Renal cortex interstitium (tissue), 11 donors: ENCODE results near the gene UGT1A9. TPM values are rescaled to one million over a fixed set of nuclear protein-coding genes. Genes with fewer than 3 reads are reported as not detected.
"Not testable (repeated sequence)": the region's sequence is repeated elsewhere in the genome, so short reads cannot be mapped to it uniquely, and the experiment has no call there.

ENCODE experiments used
- DNase-seq, 11 donors: peaks; one replicate each; pipeline ENCODE4 v3.0.0-alpha.2; 2013; ENCODE audit warnings: low read depth in 9 of 11, low spot score in 4 of 11; ENCODE audit errors: extremely low read depth in 1 of 11
- polyA plus RNA-seq, 3 donors: library from polyadenylated mRNA; unstranded; fragments of 120-200 nt; gene quantifications; one replicate each; pipeline ENCODE4 v1.2.1, GENCODE V29; 2013; ENCODE audit not compliant: insufficient read length in 3 of 3

Gene UGT1A9
- polyA plus RNA-seq, 3 donors = 6.2 to 7.8 (median 7.0) TPM

DNA sequence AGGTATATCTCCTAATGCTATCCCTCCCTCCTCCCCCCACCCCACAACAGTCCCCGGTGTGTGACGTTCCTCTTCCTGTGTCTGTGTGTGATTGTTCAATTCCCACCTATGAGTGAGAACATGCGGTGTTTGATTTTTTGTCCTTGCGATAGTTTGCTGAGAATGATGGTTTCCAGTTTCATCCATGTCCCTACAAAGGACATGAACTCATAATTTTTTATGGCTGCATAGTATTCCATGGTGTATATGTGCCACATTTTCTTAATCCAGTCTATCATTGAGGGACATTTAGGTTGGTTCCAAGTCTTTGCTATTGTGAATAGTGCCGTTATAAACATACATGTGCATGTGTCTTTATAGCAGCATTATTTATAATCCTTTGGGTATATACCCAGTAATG, 29.1 kb downstream of the UGT1A9 start:
- DNase-seq = not testable (repeated sequence)

DNA sequence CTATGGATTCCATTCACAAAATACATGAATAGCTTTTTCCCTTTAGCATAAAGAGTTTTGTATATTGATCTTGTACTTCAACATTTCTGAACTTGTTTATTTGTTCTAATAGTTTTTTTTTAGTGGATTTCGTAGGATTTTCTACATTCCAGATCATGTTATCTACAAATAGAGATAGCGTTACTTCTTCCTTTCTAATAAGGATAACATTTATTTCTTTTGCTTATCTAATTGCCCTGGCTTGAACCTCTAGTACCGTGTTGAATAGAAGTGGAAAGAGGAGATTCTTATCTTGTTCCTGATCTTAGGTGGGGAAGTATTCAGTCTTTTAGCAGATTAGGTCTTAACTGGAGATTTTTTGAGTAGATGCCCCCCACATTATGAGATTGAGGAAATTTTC, 30.5 kb downstream of the UGT1A9 start:
- no peak for DNase-seq

DNA sequence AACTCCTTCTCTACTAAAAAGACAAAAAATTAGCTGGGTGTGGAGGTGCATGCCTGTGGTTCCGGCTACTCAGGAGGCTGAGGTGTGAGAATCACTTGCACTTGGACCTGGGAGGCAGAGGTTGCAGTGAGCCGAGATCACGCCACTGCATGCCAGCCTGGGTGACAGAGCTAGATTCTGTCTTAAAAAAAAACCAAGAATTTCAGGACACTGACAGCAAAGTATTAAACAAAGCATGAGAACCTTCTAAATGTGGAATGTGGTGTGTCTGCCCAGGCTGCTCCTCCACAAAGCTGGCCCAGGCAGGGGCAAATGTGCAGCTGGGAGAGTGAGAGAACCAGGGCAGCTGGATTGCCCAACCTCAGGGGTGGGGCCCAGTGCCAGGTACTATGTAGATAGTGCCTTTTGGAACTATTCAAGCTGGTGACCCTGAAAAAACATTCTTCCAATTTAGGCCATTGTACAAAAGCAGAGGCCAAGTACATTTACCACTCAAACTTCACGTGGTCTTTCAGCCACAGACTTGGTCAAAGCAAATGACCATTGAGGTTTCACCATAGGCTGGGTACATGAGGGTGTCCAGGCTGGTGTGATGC, 34.3 kb downstream of the UGT1A9 start:
- no peak for DNase-seq

DNA sequence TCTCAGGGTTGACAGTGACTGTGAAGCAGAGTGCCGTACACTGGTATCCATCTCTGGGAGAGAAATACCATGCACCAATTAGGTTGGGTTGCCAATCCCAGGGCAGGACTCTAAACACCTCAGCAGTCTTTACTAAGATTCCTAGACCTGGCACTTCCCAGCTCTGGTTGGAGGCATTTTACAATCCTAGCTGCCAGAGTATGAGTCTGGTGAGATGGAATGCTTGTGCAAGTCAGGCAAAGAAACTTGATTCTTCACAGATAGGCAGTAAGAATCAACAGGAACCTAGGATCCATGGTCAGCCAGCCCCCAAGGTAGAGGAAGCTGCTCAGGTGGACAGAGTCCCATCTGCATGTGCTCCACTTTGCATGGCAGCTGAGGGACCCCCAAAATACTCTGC, 35.0 kb downstream of the UGT1A9 start:
- no peak for DNase-seq

DNA sequence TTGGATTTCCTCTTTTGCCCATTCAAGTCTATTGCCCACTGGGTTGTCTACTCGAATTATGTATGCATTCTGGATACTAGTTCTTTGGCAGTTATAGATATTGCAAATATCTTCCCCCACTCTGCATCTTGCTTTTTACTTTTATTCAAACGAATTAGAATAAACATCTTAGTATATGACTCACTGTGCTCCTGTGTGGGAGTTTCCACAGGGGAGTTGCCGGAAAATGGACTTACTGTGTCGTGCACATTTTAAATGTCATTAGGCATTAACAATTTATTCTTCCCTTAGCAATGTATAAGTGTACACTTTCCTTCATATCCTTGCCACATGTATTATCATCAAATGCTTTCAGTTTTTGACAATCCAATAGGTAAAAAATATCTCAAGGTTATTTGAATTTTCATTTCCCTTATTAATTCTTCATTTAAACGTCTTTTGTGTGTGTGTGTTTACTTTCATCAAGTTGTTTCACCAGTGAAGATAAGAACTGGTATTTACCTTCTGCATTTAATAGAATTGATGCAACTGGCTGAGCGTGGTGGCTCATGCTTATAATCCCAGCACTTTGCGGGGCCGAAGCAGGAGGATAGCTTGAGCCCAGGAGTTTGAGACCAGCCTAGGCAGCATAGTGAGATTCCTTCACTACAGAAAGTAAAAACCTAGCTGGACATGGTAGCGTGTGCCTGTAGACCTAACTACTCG, 36.4 kb downstream of the UGT1A9 start:
- DNase-seq = no peak

DNA sequence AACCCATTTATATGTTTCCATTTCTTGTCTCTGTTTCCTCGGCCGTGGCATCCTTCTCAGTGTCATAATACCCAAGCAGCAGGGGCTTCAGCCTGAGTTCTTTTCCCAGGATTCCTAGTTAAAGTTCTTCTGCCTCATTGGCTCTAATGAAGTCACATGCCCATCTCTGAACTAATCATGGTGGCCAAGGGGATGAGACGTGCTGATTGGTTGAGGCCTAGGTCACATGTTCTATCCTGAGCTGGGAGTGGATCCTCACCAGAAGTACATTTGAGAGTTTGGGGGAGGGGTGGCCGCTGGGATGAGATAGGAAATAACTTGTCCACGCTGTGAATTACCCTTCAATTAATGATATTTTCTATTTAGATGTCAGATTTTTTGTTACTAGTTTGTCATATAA, 37.2 kb downstream of the UGT1A9 start:
- no peak for DNase-seq

DNA sequence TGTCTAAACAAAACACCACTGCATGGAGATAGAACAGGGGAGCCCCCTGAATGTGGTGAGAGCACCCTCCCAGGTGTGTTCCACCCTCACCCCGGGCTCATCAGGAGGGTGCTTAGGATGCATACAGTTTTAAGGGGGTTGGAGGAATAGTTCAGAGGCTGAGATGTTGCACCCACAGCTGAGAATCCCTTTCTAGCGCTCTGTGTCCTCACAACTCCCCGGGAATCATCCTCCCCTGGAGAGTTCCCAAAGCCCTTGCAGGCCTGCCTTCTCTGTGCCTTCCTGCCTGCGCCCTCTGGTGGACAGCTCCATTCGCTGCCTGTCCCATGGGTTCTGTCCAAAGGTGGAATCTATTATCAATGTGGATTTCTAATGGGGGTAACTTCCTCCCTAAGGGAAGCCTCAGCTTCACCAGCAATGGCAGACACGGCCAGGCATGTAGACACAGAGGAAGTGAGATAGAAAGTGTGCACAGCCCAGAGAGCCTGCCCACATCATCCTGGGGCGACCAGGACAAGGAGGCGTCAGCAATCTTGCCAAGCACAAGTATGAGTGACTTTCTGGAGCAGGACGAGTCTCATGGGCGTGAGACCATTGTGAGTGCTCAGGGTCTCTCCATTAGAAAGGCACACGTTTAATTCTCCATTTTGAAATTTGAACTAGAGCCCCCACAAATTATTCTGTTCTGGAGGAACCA, 39.8 kb downstream of the UGT1A9 start:
- peak; percentile 33 to 70 (median 53) for DNase-seq

DNA sequence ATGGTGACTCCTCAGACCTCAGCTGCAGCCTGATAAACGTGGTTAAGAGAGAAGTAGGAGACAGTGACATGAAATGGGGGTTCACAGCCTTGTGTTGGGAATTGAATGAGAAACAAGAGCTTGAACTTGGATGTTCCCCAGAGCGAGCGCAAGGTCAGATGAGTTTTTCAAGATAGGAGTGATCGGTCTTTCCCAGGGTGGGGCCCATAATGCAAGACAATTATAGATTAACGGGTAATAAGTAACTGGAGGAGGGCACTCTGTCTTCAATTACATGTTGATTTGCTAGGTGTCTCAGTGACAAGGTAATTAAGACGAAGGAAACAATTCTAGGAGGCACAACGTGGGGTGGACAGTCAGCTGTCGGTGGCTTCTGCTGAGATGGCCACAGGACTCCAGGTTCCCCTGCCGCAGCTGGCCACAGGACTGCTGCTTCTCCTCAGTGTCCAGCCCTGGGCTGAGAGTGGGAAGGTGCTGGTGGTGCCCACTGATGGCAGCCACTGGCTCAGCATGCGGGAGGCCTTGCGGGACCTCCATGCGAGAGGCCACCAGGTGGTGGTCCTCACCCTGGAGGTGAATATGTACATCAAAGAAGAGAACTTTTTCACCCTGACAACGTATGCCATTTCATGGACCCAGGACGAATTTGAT, 41.0 kb downstream of the UGT1A9 start, which contains the start of gene UGT1A5:
Gene UGT1A5, plus strand, starts transcription at position 297 of the 651 bp plus-strand sequence. Its CDS starts 85 bp downstream, at position 382.
- no peak for DNase-seq

DNA sequence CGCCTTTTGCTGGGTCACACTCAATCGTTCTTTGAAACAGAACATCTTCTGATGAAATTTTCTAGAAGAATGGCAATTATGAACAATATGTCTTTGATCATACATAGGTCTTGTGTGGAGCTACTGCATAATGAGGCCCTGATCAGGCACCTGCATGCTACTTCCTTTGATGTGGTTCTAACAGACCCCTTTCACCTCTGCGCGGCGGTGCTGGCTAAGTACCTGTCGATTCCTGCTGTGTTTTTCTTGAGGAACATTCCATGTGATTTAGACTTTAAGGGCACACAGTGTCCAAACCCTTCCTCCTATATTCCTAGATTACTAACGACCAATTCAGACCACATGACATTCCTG, 41.5 kb downstream of the UGT1A9 start:
- DNase-seq = no peak

DNA sequence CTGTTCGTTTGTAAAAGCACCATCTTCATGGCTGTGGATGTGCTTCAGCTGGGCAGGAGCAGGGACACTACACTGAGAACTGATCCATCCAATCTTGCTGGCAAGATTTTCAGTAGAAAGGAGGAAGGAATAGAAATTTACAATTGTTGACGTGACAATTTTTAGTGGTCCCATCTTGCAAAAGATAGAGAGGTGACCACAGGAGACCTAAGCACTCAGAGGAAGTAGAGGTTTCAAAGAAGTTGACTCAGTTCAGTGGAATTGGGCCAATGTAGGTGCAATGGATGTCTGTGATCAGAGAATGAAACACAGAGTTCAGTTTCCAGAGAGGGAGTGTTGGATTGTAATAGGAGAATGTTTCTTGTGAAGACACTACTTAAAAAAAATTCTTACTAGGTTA, 42.4 kb downstream of the UGT1A9 start:
- DNase-seq = no peak

DNA sequence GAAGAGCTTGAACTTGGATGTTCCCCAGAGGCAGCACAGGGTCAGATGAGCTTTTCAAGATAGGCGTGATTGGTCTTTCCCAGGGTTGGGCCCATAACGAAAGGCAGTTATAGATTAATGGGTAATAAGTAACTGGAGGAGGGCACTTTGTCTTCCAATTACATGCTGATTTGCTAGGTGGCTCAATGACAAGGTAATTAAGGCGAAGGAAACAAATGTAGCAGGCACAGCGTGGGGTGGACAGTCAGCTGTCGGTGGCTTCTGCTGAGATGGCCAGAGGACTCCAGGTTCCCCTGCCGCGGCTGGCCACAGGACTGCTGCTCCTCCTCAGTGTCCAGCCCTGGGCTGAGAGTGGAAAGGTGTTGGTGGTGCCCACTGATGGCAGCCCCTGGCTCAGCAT, 46.9 kb downstream of the UGT1A9 start, which contains the start of gene UGT1A4:
Gene UGT1A4, plus strand, starts transcription at position 185 of the 400 bp plus-strand sequence. Its CDS starts 85 bp downstream, at position 270.
- no peak for DNase-seq

DNA sequence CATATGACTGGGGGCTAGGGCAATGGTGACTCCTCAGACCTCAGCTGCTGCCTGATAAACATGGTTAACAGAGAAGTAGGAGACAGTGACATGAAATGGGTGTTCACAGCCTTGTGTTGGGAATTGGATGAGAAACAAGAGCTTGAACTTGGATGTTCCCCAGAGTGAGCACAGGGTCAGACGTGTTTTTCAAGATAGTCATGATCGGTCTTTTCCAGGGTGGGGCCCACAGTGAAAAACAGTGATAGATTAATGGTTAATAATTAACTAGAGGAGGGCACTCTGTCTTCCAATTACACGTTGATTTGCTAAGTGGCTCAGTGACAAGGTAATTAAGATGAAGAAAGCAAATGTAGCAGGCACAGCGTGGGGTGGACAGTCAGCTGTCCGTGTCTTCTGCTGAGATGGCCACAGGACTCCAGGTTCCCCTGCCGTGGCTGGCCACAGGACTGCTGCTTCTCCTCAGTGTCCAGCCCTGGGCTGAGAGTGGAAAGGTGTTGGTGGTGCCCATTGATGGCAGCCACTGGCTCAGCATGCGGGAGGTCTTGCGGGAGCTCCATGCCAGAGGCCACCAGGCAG, 57.1 kb downstream of the UGT1A9 start, which contains the start of gene UGT1A3:
Gene UGT1A3, plus strand, starts transcription at position 320 of the 579 bp plus-strand sequence. Its CDS starts 85 bp downstream, at position 405.
- no peak for DNase-seq

DNA sequence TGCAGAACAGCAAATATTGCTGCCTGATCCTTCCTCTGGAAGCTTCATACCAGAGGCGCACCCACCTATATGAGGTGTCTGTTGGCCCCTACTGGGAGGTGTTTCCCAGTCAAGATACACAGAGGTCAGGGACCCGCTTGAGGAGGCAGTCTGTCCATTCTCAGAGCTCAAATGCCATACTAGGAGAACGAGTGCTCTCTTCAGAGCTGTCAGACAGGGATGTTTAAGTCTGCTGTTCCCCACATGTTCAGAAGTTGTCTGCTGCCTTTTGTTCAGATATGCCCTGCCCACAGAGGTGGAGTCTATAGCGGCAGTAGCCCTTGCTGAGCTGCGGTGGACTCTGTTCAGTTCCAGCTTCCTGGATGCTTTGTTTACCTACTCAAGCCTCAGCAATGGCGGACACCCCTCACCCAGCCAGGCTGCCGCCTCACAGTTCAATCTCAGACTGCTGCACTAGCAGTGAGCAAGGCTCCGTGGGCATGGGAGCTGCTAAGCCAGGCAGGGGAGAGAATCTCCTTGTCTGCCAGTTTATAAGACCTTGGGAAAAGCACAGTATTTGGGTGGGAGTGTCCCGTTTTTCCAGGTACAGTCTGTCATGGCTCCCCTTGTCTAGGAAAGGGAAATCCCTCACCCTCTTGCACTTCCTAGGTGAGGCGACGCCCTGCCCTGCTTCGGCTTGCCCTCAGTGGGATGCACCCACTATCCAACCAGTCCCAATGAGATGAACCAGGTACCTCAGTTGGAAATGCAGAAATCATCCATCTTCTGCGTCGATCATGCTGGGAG, 65.4 kb downstream of the UGT1A9 start:
- DNase-seq = not testable (repeated sequence)

DNA sequence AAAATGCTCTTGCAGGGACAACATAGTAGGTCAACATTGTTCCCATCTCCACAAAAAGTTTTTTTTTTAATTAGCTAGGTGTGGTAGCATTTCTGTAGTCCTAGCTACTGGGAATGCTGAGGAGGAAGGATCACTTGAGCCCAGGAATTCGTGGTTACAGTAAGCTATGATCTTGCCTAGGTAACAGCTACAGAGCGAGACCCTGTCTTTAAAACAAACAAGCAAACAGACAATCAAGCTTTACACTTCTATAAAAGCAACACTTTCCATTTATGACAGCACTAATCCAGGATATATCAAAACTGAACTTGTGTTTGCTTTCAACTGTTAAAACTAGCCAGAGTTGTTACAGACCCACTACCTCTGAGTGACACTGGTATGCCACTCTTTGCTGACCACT, 69.2 kb downstream of the UGT1A9 start:
- no peak for DNase-seq

DNA sequence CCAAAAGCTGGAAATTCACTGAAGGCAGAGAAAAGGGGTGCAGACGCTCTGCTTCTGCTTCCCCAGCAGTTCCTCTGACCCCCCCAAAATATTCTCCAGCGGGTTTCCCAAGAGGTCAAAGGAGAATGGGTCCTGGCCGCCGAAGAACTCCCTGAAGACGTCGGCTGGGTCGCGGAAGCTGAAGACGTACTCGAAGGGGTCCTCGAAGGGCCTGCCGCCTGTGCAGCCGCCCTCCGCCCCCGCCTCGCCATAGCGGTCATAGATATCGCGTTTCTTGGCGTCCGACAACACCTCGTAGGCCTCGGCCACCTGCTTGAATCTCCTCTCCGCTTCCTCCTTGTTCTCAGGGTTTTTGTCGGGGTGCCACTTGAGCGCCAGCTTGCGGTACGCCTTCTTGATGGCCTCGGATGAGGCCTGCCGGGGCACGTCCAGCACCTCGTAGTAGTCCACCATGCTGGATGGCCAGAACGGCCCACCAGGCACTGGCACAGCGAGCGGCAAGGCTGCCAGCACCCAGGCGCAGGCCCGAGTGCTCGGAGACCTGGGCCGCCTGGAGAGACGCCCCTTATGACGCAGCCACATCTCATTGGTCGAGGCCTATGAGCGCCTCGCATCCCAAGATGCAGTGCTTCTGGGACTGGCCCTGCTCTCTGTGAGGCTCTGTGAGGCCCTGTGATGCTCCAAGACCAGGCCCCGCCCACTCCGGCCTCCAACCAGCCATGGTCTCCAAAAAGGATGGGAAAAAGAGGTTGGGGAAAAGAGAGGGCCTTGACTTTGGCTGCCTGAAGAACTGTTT, 72.0 kb downstream of the UGT1A9 start:
- DNase-seq = no peak

DNA sequence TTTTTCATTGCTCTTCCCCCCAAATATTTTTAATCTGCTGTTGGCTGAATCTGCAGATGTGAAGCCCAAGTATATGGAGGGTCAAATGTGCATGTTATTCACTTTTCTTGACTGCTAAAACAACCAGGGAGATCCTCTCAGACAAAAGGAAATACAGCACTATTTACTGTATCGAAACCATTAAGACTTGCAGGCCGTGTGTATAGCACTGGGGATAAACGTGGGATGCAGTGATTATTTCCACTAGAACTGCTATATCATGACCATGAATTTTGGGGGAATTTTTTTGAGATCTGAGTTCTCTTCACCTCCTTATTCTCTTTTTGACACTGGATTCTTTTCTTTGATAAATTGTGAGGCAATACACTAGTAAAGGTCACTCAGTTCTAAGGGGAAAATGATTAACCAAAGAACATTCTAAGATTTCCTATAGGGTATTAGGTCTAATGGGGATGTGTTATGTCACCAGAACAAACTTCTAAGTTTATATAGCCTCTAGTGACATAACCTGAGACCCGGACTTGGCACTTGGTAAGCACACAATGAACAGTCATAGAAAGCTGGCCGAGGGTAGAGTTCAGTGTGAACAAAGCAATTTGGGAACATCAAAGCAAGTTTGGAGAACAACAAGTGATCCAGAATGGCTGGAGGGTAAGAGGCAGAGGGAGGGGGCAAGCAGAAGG, 73.5 kb downstream of the UGT1A9 start:
- no peak for DNase-seq

DNA sequence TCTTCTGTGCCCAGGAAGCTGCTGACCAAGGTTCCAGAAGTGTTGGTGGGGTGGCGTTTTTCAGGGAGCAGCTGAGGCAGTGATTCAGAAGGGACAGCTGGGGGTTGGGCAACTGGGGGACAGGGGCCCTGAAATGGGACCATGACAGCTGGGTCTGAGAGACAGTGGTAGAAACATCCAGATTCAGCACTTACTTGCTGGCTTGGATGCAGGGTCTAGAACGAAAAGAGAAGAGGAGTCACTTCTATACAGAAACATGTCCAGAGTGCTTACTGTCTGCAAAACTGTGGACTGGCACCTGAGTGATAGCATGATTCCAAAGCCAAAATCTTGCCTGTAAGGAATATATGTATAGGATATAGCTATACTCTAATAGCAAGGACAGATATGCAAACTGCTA, 74.1 kb downstream of the UGT1A9 start:
- not testable (repeated sequence) for DNase-seq
